ENCODE results near the gene RIPPLY3. TPM values are rescaled to one million over a fixed set of nuclear protein-coding genes. Genes with fewer than 3 reads are reported as not detected.
A peak's percentile ranks its signal among the peaks of the same experiment; 100 is the strongest.

Gene RIPPLY3
- total RNA-seq (2014; rRNA removed; shearing (Covaris generic)), result not detected in 2 replicates

GRCh38 chr21:37006486-37007291 is at the start of gene RIPPLY3:
RIPPLY3 (plus strand) TSS chr21:37006702; CDS start chr21:37006773, 71 bp downstream.
- DNase-seq (ENCODE audit: low read depth), result no peak

DNA sequence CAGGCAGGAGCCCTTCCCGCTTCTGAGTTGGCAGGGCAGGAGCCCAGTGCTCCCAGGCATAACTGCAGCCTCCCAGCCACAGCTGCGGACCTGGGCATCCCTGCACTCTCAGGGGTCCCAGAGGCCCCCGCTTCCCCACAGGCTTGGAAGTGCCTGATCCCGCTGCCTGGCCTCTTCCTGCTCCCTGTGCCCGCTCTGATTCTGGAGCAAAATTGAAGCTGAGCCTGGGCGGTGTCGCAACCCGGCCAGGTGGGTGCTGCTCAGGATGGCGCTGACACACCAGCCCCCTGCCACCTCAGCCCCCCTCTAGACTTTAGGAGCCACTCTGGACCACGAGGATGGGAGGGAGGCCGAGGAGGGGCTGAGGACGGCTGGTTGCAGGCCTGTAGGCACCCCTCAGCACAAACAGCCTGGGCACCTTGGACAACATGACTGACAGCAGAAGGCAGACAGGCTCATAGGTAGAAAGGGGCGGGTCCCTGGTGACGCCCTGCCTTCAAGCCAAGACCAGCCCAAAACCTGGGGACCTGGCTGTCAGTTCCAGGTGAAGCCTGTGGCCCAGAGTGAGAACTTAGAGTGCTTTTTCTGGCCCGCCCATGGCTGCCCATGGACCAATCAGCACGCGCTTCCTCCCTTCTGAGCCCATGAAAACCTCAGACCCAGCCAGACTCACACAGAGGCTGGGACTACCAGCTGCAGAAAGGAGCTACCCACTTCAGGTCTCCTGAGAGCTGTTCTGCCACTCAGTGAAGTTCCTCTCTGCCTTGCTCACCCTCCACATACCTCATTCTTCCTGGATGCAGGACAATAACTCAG is 47.3 kb upstream of the RIPPLY3 start:
- no peak for DNase-seq (ENCODE audit: low read depth)

DNA sequence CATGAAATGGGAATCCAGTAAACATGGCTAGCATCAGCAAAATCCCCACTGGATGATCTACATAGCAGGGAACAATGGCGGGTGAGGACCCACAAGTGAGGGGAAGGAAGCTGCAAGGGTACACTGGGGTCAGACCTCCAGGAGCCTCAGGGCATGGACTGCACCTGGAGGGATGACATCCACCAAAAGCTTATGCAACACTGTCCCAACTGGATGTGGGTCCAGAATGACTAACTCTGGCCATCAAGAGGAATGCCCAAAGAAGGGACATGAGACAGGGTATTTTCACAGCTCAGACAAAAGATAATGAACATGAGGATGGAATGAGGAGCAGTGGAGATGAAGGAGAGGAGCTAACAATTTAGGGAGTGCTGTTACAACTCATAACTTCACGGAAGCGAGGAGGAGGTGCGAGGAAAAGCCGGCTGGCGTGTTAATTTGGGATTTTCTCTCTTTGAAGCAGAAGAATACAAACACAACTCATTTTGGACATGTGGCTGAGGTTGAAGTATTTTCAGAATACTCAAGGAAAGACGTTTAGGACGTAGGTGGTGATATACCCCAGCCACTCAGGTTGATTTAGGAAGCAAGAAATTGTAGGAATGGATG is 45.7 kb upstream of the RIPPLY3 start:
- DNase-seq (ENCODE audit: low read depth), result no peak

GRCh38 chr21:36962098-36962780 is 44.3 kb upstream of the RIPPLY3 start:
- no peak for DNase-seq (ENCODE audit: low read depth)

DNA sequence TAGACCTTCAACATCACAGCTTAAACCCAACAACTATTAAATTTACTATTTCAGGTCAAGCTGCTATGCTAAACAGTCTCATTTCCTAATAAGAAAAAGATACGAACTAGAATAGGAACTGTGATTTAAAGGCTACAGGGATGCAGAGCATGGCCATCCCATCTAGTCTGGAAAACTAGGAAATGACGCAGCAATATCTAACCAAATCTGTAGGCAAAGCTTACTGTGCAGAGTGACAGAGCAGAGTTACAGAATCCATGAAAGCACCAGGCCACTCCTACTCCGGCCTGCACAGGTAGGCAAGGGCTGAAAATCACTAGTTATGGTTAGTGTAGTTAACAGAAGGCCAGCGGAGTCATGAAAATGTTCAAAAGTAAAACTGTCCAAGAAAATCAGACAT is 42.1 kb upstream of the RIPPLY3 start:
- DNase-seq (ENCODE audit: low read depth), result no peak

- DNase-seq (ENCODE audit: low read depth), result no peak
Observed at GRCh38 chr21:36964827-36965719, 41.4 kb upstream of the RIPPLY3 start.

GRCh38 chr21:36965720-36966065 is 40.8 kb upstream of the RIPPLY3 start:
- DNase-seq (ENCODE audit: low read depth), result no peak

DNA sequence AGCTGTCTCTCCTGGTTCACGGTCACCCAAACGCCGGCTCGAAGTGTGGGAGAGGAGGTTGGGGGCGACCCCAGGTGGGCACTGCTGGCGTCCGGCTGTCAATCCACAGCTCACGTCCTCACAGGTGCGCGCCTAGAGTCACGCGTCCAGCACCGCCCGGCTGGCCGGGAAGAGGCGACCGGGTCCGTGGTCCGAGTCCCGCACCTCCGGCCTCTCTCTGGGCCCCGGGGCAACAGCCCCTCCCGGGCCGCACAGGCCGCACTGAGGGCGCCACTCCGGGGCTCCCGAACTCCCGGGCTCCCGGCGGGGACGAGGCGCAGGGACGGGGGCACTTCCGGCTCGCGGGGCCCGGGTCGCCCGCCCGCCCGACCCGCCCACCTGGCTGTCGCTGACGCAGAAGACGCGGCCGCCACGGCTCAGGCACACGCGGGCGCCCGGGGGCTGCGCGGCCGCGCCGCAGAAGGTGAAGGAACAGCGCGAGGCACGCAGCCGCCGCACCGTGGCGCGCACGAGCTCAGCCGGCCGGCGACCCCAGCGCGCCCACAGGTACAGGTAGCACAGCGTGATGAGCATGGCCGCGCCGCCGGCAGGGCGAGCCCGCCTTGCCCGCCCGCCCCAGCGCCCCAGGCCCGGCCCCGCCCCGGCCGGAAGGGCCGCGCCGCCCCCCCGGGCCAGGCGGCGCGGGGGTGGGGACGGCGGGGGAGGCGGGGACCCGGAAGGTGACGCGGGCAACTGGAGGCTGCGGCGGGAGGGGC is 40.3 kb upstream of the RIPPLY3 start, which contains the start of gene HLCS:
HLCS (minus strand) TSS at position 604 of the 755 bp plus-strand sequence; CDS start at position 573, 31 bp downstream.
- peak; percentile 70 for DNase-seq (ENCODE audit: low read depth)

DNA sequence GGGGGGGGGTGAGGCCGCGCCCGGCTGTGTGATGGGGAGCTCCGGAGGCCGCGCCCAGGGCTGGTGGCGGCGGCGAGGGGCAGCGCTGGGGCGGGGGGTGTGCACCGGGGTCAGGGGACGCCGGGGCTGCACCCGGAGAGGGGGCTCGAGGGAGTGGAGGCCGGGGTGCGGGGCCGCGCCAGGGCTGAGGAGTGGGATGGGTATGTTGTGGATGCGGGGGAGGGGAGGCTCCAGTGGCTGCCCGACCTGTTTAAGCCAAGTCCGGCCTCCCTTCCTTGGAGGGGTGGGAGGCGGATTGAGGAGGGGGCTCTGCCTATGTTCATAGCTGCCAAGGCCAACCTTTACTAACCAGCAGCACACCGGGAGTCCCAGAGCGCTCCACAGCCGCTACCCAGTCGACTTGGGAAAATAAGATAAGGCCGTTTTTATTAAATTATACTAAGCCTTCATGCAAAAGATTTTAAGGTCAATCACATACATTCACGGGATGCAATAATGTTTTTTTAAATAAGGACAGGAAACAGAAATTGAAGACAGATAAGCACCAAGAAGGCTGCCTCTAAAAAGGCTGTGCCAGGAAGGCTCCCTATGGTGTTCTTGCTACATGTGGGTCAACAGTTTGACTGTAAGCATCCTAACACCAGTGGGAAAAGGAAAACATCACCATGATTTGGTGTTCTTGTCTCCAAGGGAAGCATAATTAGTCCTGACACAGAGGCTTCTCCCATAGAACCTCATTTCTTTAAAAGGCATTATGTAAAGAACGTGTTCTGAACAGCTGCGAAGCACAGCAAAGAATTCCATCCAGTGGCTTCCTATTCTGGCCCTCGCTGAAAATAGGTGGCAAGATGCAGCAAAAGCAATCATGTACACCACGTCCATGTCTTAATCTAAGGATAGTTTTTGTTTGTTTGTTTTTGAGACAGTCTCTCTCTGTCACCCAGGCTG is 39.4 kb upstream of the RIPPLY3 start:
- DNase-seq (ENCODE audit: low read depth), result no peak

- no peak for DNase-seq (ENCODE audit: low read depth)
Observed at GRCh38 chr21:36968414-36968813, 38.1 kb upstream of the RIPPLY3 start.

DNA sequence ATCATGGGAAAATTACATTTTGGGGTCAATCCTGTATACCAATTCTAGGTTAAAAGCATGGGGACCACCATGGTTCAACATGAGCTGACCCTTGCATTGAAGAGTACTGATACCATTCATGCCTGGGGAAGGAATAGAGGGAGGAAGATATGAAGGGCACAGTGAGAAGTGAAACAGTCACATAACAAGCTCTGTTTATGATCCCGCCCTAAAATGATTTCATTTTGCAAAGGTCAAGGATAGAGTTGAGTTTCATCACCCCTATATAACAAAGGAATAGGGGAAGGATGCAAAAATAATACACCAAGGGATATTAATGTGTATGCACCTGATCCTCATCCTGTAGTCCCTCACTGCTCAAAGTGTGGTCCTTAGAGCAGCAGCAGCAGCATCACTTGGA is 37.5 kb upstream of the RIPPLY3 start:
- DNase-seq (ENCODE audit: low read depth), result no peak

GRCh38 chr21:36973986-36974850 is 32.3 kb upstream of the RIPPLY3 start:
- no peak for DNase-seq (ENCODE audit: low read depth)

- no peak for DNase-seq (ENCODE audit: low read depth)
Observed at GRCh38 chr21:36974851-36975192, 31.7 kb upstream of the RIPPLY3 start.

- DNase-seq (ENCODE audit: low read depth), result no peak
Observed at GRCh38 chr21:36976228-36976861, 30.2 kb upstream of the RIPPLY3 start.

- peak; percentile 72 for DNase-seq (ENCODE audit: low read depth)
Observed at GRCh38 chr21:36976882-36977651, 29.4 kb upstream of the RIPPLY3 start.

GRCh38 chr21:36980280-36981048 is 26.0 kb upstream of the RIPPLY3 start:
- no peak for DNase-seq (ENCODE audit: low read depth)
